Stimulated activated CD8-positive, alpha-beta memory T cell treated with anti-CD3 and anti-CD28 coated beads, Interleukin-12 subunit alpha, Interleukin-12 subunit beta, amount 100 ng/mL, for 4 hours (primary cell): ENCODE results near the gene ENTREP3.

Source experiments
- DNase-seq: peaks from one replicate; pipeline ENCODE4 v3.0.0-alpha.2; 2020; ENCODE audit warnings: low read depth

The ENTREP3 gene

DNA sequence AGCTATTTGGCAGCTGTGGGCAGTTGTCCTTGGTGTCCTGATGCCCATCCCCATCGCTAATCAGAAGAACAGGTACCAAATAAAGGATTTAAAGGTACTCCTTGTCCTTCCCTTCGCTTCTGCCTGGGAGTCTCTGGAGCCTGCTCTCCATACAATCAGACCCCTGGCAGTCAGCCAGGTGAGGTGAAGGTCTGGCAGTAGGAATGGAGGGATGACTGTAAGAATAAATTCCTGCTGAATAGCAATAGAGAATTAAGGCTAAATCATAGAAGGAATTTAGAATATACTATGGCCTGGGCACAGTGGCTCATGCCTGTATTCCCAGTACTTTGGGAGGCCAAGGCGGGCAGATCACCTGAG lies 56.8 kb downstream of the ENTREP3 start:
- DNase-seq: no peak

DNA sequence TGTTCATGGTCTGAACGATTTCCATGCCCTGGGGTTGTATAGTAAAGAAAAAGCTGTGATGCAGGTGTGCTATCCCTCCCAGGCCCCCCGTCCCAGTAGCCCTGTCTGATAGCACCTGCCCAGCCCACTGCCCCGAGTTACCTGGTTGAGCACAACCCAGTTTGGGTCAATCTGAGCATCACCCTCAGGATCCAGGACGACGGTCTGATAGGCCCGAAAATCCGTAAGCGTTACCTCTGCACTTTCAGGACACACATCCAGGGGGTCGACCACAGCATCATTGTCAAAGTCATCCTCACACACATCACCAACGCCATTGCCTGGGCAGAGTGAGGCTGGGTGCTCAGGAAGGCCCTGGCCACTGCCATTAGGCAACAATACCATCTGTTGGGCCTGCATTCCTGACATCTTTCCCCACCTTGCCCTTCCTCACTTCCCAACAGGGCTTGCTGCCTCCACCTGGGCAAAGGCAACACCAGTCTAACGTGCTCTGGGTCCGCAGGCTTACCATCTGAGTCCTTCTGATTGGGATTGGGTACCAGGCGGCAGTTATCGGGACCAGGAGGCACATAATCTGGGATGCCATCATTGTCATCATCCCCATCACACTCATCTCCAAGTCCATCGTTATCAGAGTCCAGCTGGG lies 57.3 kb downstream of the ENTREP3 start:
- no peak for DNase-seq
